ENCODE data around the gene PPM1G. TPM values are rescaled to one million over a fixed set of nuclear protein-coding genes. Genes with fewer than 3 reads are reported as not detected.

Gene PPM1G
- total and polyA plus RNA-seq, 2 experiments from 2014 or later: 183 to 201 TPM

DNA sequence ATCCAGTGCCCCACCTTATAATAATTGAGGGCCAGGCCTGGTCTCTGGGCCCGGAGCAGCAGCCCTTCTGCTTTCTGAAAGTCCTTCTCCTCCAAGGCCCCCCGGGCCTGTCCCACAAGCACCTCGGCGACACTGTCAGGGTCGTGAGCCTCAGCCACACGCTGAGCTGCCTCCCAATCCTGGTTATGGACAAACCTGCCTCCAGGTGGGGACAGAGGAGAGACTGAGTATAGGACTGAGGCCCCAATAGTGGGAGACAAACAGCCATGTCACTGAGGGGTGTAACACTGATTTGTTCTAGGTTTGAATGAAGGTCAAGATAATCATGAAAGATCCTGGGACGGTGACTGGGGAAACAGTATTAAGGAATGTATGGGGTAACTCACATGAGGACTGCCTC, 44.6 kb upstream of the PPM1G start:
- peak; percentile 21 to 58; a peak in 3 of 4 replicates for TF ChIP-seq CTCF (conservative IDR thresholded peaks at IDR 0.05; ENCODE audit: low read depth in 2 of 2)
- no peak for TF ChIP-seq POLR2AphosphoS5 (IDR thresholded peaks at IDR 0.05; ENCODE audit: low read depth)
- TF ChIP-seq JUNB (IDR thresholded peaks at IDR 0.05; ENCODE audit: unreplicated experiment): no peak
- TF ChIP-seq, protein P1, sequence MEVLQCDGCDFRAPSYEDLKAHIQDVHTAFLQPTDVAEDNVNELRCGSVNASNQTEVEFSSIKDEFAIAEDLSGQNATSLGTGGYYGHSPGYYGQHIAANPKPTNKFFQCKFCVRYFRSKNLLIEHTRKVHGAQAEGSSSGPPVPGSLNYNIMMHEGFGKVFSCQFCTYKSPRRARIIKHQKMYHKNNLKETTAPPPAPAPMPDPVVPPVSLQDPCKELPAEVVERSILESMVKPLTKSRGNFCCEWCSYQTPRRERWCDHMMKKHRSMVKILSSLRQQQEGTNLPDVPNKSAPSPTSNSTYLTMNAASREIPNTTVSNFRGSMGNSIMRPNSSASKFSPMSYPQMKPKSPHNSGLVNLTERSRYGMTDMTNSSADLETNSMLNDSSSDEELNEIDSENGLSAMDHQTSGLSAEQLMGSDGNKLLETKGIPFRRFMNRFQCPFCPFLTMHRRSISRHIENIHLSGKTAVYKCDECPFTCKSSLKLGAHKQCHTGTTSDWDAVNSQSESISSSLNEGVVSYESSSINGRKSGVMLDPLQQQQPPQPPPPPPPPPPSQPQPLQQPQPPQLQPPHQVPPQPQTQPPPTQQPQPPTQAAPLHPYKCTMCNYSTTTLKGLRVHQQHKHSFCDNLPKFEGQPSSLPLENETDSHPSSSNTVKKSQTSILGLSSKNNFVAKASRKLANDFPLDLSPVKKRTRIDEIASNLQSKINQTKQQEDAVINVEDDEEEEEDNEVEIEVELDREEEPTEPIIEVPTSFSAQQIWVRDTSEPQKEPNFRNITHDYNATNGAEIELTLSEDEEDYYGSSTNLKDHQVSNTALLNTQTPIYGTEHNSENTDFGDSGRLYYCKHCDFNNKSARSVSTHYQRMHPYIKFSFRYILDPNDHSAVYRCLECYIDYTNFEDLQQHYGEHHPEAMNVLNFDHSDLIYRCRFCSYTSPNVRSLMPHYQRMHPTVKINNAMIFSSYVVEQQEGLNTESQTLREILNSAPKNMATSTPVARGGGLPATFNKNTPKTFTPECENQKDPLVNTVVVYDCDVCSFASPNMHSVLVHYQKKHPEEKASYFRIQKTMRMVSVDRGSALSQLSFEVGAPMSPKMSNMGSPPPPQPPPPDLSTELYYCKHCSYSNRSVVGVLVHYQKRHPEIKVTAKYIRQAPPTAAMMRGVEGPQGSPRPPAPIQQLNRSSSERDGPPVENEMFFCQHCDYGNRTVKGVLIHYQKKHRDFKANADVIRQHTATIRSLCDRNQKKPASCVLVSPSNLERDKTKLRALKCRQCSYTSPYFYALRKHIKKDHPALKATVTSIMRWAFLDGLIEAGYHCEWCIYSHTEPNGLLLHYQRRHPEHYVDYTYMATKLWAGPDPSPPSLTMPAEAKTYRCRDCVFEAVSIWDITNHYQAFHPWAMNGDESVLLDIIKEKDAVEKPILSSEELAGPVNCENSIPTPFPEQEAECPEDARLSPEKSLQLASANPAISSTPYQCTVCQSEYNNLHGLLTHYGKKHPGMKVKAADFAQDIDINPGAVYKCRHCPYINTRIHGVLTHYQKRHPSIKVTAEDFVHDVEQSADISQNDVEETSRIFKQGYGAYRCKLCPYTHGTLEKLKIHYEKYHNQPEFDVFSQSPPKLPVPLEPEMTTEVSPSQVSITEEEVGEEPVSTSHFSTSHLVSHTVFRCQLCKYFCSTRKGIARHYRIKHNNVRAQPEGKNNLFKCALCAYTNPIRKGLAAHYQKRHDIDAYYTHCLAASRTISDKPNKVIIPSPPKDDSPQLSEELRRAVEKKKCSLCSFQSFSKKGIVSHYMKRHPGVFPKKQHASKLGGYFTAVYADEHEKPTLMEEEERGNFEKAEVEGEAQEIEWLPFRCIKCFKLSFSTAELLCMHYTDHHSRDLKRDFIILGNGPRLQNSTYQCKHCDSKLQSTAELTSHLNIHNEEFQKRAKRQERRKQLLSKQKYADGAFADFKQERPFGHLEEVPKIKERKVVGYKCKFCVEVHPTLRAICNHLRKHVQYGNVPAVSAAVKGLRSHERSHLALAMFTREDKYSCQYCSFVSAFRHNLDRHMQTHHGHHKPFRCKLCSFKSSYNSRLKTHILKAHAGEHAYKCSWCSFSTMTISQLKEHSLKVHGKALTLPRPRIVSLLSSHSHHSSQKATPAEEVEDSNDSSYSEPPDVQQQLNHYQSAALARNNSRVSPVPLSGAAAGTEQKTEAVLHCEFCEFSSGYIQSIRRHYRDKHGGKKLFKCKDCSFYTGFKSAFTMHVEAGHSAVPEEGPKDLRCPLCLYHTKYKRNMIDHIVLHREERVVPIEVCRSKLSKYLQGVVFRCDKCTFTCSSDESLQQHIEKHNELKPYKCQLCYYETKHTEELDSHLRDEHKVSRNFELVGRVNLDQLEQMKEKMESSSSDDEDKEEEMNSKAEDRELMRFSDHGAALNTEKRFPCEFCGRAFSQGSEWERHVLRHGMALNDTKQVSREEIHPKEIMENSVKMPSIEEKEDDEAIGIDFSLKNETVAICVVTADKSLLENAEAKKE (CRISPR knock-in tag; IDR thresholded peaks at IDR 0.05): no peak
- ATAC-seq: peak; percentile 78
- Mint-ChIP-seq H3K4me3 (no peak overlapping the region), H3K27me3 (ENCODE audit: insufficient read depth, low read depth, poor library complexity) (peaks cover 2% of the 10 kb centered on the region), H3K36me3 (ENCODE audit: low read depth) (no peaks in the 10 kb centered on the region; the same call in 2 of the 3 replicates), H3K27ac (peak overlapping the region; percentile 8; the same call in 1 of the 2 replicates), H3K9me3 (no peaks in the 10 kb centered on the region), H3K4me1 (no peaks in the 10 kb centered on the region)
- H3K4me1 ChIP-seq (ENCODE audit: insufficient read depth): no peaks in the 10 kb centered on the region
- no peak overlapping the region for H3K4me3 ChIP-seq
- no peaks in the 10 kb centered on the region for H3F3A ChIP-seq (replicated peaks; ENCODE audit: low read depth)
- no peaks in the 10 kb centered on the region for H4K20me1 ChIP-seq (replicated peaks; ENCODE audit: insufficient read depth)
- H3K27me3 ChIP-seq (ENCODE audit: insufficient read depth): no peaks in the 10 kb centered on the region
- peak; percentile 33 for DNase-seq (ENCODE audit: low spot score)
- H3K9me2 ChIP-seq (ENCODE audit: insufficient read depth): no peaks in the 10 kb centered on the region
- H2AFZ ChIP-seq: no peak overlapping the region
- H3K4me2 ChIP-seq: no peak overlapping the region
- no peak overlapping the region for H3K27ac ChIP-seq (ENCODE audit: low read depth)
- H3K79me2 ChIP-seq (replicated peaks; ENCODE audit: insufficient read depth): no peaks in the 10 kb centered on the region
- H3K36me3 ChIP-seq (ENCODE audit: insufficient read depth): peaks cover 5% of the 10 kb centered on the region; the same call in 1 of the 2 replicates

All from GM23338 (cell line).